ENCODE measurements around the gene HSPA12B. TPM values are rescaled to one million over a fixed set of nuclear protein-coding genes. Genes with fewer than 3 reads are reported as not detected.

The HSPA12B gene
- total and polyA plus RNA-seq, 2 donors (not counting 3 experiments of a cell fraction or from before 2014, with no cell fraction given): 3.7 to 6.6 TPM

DNA sequence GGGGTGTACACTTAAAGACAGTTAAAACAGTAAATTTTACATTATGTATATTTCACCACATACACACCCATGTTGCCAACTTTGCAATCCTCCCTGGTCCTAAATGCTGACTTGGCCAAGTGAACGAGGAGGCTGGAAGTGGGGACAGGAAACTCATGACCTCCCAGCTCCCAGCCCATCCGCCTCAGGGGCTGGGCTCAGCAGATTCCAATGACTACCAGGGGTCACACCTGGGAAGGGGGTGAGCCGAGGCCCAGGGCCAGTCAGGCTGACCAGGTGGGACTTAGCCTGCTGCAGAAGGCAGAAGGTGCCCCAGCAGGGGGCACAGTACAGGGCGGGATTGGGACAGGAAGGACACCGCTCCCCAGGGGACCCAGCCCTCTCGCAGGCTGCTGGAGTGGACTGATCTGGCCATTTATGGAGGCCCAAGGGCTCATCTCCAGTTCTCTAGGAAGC, 22.4 kb upstream of the HSPA12B start:
- Histone ChIP-seq H3K4me2 (ENCODE audit: insufficient read depth, low read length) (no peak overlapping the region), H3K27me3 (ENCODE audit: control insufficient read depth in 2 of 2, insufficient read depth in 2 of 2, low read length in 2 of 2) (no peaks in the 10 kb centered on the region), H3K36me3 (ENCODE audit: control insufficient read depth in 2 of 2, extremely low read depth in 1 of 2, insufficient read depth in 2 of 2, low read length in 2 of 2) (no peaks in the 10 kb centered on the region), H3K9me3 (replicated peaks; ENCODE audit: control insufficient read depth, insufficient read depth, low read length) (no peaks in the 10 kb centered on the region), H3K4me3 (replicated peaks in 1 of 3; ENCODE audit: insufficient read depth in 1 of 3, low read depth in 1 of 3, low read length in 3 of 3) (no peak overlapping the region), H2AFZ (ENCODE audit: low read depth, low read length) (no peak overlapping the region), H4K20me1 (replicated peaks; ENCODE audit: control insufficient read depth, extremely low read depth, insufficient read depth, low read length) (no peaks in the 10 kb centered on the region), H3K79me2 (ENCODE audit: control insufficient read depth, insufficient read depth, low read length) (no peaks in the 10 kb centered on the region), H3K9ac (replicated peaks; ENCODE audit: extremely low read depth, insufficient read depth, low read length) (no peak overlapping the region), H3K9me1 (replicated peaks; ENCODE audit: control insufficient read depth, extremely low read depth, insufficient read depth, low read length) (no peaks in the 10 kb centered on the region), H3K4me1 (ENCODE audit: control insufficient read depth, extremely low read depth, insufficient read depth, low read length) (no peaks in the 10 kb centered on the region), H3K27ac (ENCODE audit: insufficient read depth, low read depth, low read length) (no peak overlapping the region)
- dilution Hi-C loops (cut with MboI; ENCODE audit: extremely low pct_ligation_motif_present, low sequenced_read_pairs): no loop called here
- intact Hi-C loops (cut with micrococcal nuclease): no loop called here
- no peak for DNase-seq (ENCODE audit: low read depth, low spot score)
- BruUV-seq (replicated peaks): no TSS peak
- CTCF ChIA-PET: interaction anchor here (0.7 to 5.7 kb wide), 34 partner anchors 8 to 493 kb away, joined by 3 to 346 read pairs (median 6); partner anchors contain the start of genes ADAM33, ADISSP, HSPA12B and SPEF1
- no peak for FAIRE-seq
- POLR2A ChIA-PET: interaction anchor here (1.6 kb wide), 1 partner anchor 34 kb away, joined by 4 read pairs; no protein-coding TSS in a partner anchor
- TF ChIP-seq, protein P1, sequence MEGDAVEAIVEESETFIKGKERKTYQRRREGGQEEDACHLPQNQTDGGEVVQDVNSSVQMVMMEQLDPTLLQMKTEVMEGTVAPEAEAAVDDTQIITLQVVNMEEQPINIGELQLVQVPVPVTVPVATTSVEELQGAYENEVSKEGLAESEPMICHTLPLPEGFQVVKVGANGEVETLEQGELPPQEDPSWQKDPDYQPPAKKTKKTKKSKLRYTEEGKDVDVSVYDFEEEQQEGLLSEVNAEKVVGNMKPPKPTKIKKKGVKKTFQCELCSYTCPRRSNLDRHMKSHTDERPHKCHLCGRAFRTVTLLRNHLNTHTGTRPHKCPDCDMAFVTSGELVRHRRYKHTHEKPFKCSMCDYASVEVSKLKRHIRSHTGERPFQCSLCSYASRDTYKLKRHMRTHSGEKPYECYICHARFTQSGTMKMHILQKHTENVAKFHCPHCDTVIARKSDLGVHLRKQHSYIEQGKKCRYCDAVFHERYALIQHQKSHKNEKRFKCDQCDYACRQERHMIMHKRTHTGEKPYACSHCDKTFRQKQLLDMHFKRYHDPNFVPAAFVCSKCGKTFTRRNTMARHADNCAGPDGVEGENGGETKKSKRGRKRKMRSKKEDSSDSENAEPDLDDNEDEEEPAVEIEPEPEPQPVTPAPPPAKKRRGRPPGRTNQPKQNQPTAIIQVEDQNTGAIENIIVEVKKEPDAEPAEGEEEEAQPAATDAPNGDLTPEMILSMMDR (IDR thresholded peaks at IDR 0.05; ENCODE audit: extremely low read depth in 1 of 2, insufficient read depth in 1 of 2, low read depth in 1 of 2, low read length in 2 of 2): peak in 1 of 2 donors; percentile 5
- TF ChIP-seq POLR2AphosphoS5 (IDR thresholded peaks at IDR 0.05; ENCODE audit: insufficient read depth, low read depth, low read length) (no peak), MYC (IDR thresholded peaks at IDR 0.05; ENCODE audit: low read depth, low read length) (no peak)
